NT2/D1 (cell line): ENCODE results near the gene SLC28A3.
"Not testable (repeated sequence)": the region's sequence is repeated elsewhere in the genome, so short reads cannot be mapped to it uniquely, and the experiment has no call there.

ENCODE experiments used
- SUZ12 ChIP-seq: IDR thresholded peaks from 2 replicates; pipeline ENCODE4 v1.6.1; 2011; ENCODE audit not compliant: insufficient read length, insufficient read depth; ENCODE audit errors: extremely low read depth
- YY1 ChIP-seq: IDR thresholded peaks from 2 replicates; pipeline ENCODE4 v1.6.1; 2011; ENCODE audit not compliant: insufficient read length, insufficient read depth
- ZNF274 ChIP-seq: IDR thresholded peaks from 2 replicates; pipeline ENCODE4 v1.6.1; 2011; ENCODE audit warnings: mild to moderate bottlenecking, low read depth, low read length

- TF ChIP-seq SUZ12, YY1, ZNF274: not testable (repeated sequence)
Measured at GRCh38 chr9:84364894-84365490, 24.4 kb upstream of the SLC28A3 start.
